Glutamatergic neuron (in vitro differentiated cells): Measurements from ENCODE around the gene PHLDB3. TPM values are rescaled to one million over a fixed set of nuclear protein-coding genes. Genes with fewer than 3 reads are reported as not detected.

Experiments
- DNase-seq: peaks from one replicate; pipeline ENCODE4 v3.0.0; 2022
- H3K27ac Mint-ChIP-seq: one replicate; pipeline ENCODE4 v1.8.0; 2020; ENCODE audit warnings: mild to moderate bottlenecking, mixed read lengths, inconsistent platforms; ENCODE audit not compliant: unreplicated experiment
- H3K27me3 Mint-ChIP-seq: one replicate; pipeline ENCODE4 v1.8.0; 2020; ENCODE audit warnings: mild to moderate bottlenecking, moderate library complexity, mixed read lengths, inconsistent platforms; ENCODE audit not compliant: unreplicated experiment
- H3K36me3 Mint-ChIP-seq: one replicate; pipeline ENCODE4 v1.8.0; 2020; ENCODE audit warnings: mild to moderate bottlenecking, mixed read lengths, inconsistent platforms; ENCODE audit not compliant: unreplicated experiment
- H3K4me1 Mint-ChIP-seq: one replicate; pipeline ENCODE4 v1.8.0; 2020; ENCODE audit warnings: mild to moderate bottlenecking, low read depth, mixed read lengths, inconsistent platforms; ENCODE audit not compliant: unreplicated experiment
- H3K4me3 Mint-ChIP-seq: one replicate; pipeline ENCODE4 v1.8.0; 2020; ENCODE audit warnings: mild to moderate bottlenecking, mixed read lengths, inconsistent platforms; ENCODE audit not compliant: unreplicated experiment
- H3K9me3 Mint-ChIP-seq: one replicate; pipeline ENCODE4 v1.8.0; 2020; ENCODE audit warnings: mild to moderate bottlenecking, moderate library complexity, mixed read lengths, inconsistent platforms; ENCODE audit not compliant: unreplicated experiment
- CTCF ChIP-seq: fragments of 200-600 bp; sonication (generic); IDR thresholded peaks from one replicate; pipeline ENCODE4 v1.5.0; 2021; ENCODE audit not compliant: partially characterized antibody, unreplicated experiment
- total RNA-seq: library from RNA; stranded (reverse); fragmentation: NEBNext Ultra II Directional; extraction: Animal tissue kit (Norgen Biotek cat#: 25700); gene quantifications from one replicate; pipeline ENCODE4 v1.2.1, GENCODE V29; 2021; ENCODE audit not compliant: unreplicated experiment

The PHLDB3 gene
- total RNA-seq, 1 donor from 2014 or later = 6.8 TPM

GRCh38 chr19:43482193-43482592 lies 22.4 kb downstream of the PHLDB3 start:
- Mint-ChIP-seq H3K36me3 (no peaks in the 10 kb centered on the region), H3K27ac (no peak overlapping the region), H3K9me3 (no peaks in the 10 kb centered on the region), H3K27me3 (peaks cover 5% of the 10 kb centered on the region), H3K4me3 (no peak overlapping the region), H3K4me1 (no peaks in the 10 kb centered on the region)
- DNase-seq = no peak
- no peak for TF ChIP-seq CTCF

GRCh38 chr19:43481701-43482100 lies 22.8 kb downstream of the PHLDB3 start:
- H3K9me3 Mint-ChIP-seq = no peaks in the 10 kb centered on the region
- H3K27ac Mint-ChIP-seq = peak overlapping the region; percentile 6
- H3K4me3 Mint-ChIP-seq = no peak overlapping the region
- no peak for DNase-seq
- TF ChIP-seq CTCF = no peak
- H3K4me1 Mint-ChIP-seq = no peaks in the 10 kb centered on the region
- no peaks in the 10 kb centered on the region for H3K36me3 Mint-ChIP-seq
- peaks cover 5% of the 10 kb centered on the region for H3K27me3 Mint-ChIP-seq

- peaks cover 5% of the 10 kb centered on the region for H3K27me3 Mint-ChIP-seq
- no peak for TF ChIP-seq CTCF
Measured at GRCh38 chr19:43480574-43480973, 24.0 kb downstream of the PHLDB3 start.

GRCh38 chr19:43479961-43480561 lies 24.5 kb downstream of the PHLDB3 start:
- Mint-ChIP-seq H3K9me3 (peaks cover 2% of the 10 kb centered on the region), H3K4me1 (no peaks in the 10 kb centered on the region), H3K27ac (no peak overlapping the region), H3K36me3 (no peaks in the 10 kb centered on the region), H3K27me3 (peaks cover 7% of the 10 kb centered on the region), H3K4me3 (no peak overlapping the region)
- no peak for TF ChIP-seq CTCF
- DNase-seq = no peak

More at GRCh38 chr19:43480574-43480973, 24.0 kb downstream of the PHLDB3 start:
- H3K9me3 Mint-ChIP-seq = no peaks in the 10 kb centered on the region
- no peak overlapping the region for H3K4me3 Mint-ChIP-seq
- no peak for DNase-seq
- H3K4me1 Mint-ChIP-seq = no peaks in the 10 kb centered on the region
- H3K27ac Mint-ChIP-seq = no peak overlapping the region
- H3K36me3 Mint-ChIP-seq = no peaks in the 10 kb centered on the region

GRCh38 chr19:43479226-43479625 lies 25.3 kb downstream of the PHLDB3 start:
- Mint-ChIP-seq H3K27me3 (peaks cover 8% of the 10 kb centered on the region), H3K4me3 (no peak overlapping the region), H3K36me3 (no peaks in the 10 kb centered on the region), H3K9me3 (peaks cover 2% of the 10 kb centered on the region), H3K4me1 (no peaks in the 10 kb centered on the region), H3K27ac (no peak overlapping the region)
- no peak for DNase-seq
- no peak for TF ChIP-seq CTCF
